ENCODE results near the gene ERC2. TPM values are rescaled to one million over a fixed set of nuclear protein-coding genes. Genes with fewer than 3 reads are reported as not detected.
"Not testable (repeated sequence)": the region's sequence is repeated elsewhere in the genome, so short reads cannot be mapped to it uniquely, and the experiment has no call there.

Gene ERC2
- total RNA-seq, 1 donor from 2014 or later, result 0.15 TPM

GRCh38 chr3:56081246-56081645, 387.0 kb downstream of the ERC2 start:
- intact Hi-C loops (cut with micrococcal nuclease), result no loop called here

GRCh38 chr3:56076746-56077145, 391.5 kb downstream of the ERC2 start:
- intact Hi-C loops (cut with micrococcal nuclease), result no loop called here

GRCh38 chr3:56075089-56075488, 393.2 kb downstream of the ERC2 start:
- intact Hi-C loops (cut with micrococcal nuclease), result no loop called here

- intact Hi-C loops (cut with micrococcal nuclease), result no loop called here
Measured at GRCh38 chr3:56069766-56070165, 398.5 kb downstream of the ERC2 start.

GRCh38 chr3:56066405-56066804, 401.9 kb downstream of the ERC2 start:
- intact Hi-C loops (cut with micrococcal nuclease), result not testable (repeated sequence)

- intact Hi-C loops (cut with micrococcal nuclease), result no loop called here
Measured at GRCh38 chr3:56064684-56065083, 403.6 kb downstream of the ERC2 start.

GRCh38 chr3:56061279-56061626, 407.0 kb downstream of the ERC2 start:
- intact Hi-C loops (cut with micrococcal nuclease), result no loop called here

- intact Hi-C loops (cut with micrococcal nuclease), result no loop called here
Measured at GRCh38 chr3:56060521-56061278, 407.6 kb downstream of the ERC2 start.

- intact Hi-C loops (cut with micrococcal nuclease), result no loop called here
Measured at GRCh38 chr3:56059731-56060130, 408.5 kb downstream of the ERC2 start.

GRCh38 chr3:56055951-56056350, 412.3 kb downstream of the ERC2 start:
- intact Hi-C loops (cut with micrococcal nuclease), result no loop called here

- intact Hi-C loops (cut with micrococcal nuclease), result no loop called here
Measured at GRCh38 chr3:56055546-56055945, 412.7 kb downstream of the ERC2 start.

- intact Hi-C loops (cut with micrococcal nuclease), result no loop called here
Measured at GRCh38 chr3:56054844-56055243, 413.4 kb downstream of the ERC2 start.

GRCh38 chr3:56053727-56054126, 414.5 kb downstream of the ERC2 start:
- intact Hi-C loops (cut with micrococcal nuclease), result no loop called here

GRCh38 chr3:56052188-56052587, 416.1 kb downstream of the ERC2 start:
- intact Hi-C loops (cut with micrococcal nuclease), result no loop called here

- intact Hi-C loops (cut with micrococcal nuclease), result no loop called here
Measured at GRCh38 chr3:56051052-56051451, 417.2 kb downstream of the ERC2 start.

- intact Hi-C loops (cut with micrococcal nuclease), result no loop called here
Measured at GRCh38 chr3:56048946-56049345, 419.3 kb downstream of the ERC2 start.

GRCh38 chr3:56048331-56048730, 419.9 kb downstream of the ERC2 start:
- intact Hi-C loops (cut with micrococcal nuclease), result no loop called here

GRCh38 chr3:56042326-56042951, 425.8 kb downstream of the ERC2 start:
- intact Hi-C loops (cut with micrococcal nuclease), result no loop called here

- intact Hi-C loops (cut with micrococcal nuclease), result no loop called here
Measured at GRCh38 chr3:56025326-56025725, 442.9 kb downstream of the ERC2 start.

GRCh38 chr3:56023546-56023945, 444.7 kb downstream of the ERC2 start:
- intact Hi-C loops (cut with micrococcal nuclease), result no loop called here

- intact Hi-C loops (cut with micrococcal nuclease), result no loop called here
Measured at GRCh38 chr3:56022619-56023018, 445.6 kb downstream of the ERC2 start.

GRCh38 chr3:56019490-56020146, 448.6 kb downstream of the ERC2 start:
- intact Hi-C loops (cut with micrococcal nuclease), result no loop called here

- intact Hi-C loops (cut with micrococcal nuclease), result not testable (repeated sequence)
Measured at GRCh38 chr3:56015374-56015773, 452.9 kb downstream of the ERC2 start.
